Measurements from ENCODE around the gene SATB1.
A peak's percentile ranks its signal among the peaks of the same experiment; 100 is the strongest.

The SATB1 gene

GRCh38 chr3:18431266-18431665 is 6.1 kb upstream of the SATB1 start:
- no peak for DNase-seq (ENCODE audit: low spot score)

DNA sequence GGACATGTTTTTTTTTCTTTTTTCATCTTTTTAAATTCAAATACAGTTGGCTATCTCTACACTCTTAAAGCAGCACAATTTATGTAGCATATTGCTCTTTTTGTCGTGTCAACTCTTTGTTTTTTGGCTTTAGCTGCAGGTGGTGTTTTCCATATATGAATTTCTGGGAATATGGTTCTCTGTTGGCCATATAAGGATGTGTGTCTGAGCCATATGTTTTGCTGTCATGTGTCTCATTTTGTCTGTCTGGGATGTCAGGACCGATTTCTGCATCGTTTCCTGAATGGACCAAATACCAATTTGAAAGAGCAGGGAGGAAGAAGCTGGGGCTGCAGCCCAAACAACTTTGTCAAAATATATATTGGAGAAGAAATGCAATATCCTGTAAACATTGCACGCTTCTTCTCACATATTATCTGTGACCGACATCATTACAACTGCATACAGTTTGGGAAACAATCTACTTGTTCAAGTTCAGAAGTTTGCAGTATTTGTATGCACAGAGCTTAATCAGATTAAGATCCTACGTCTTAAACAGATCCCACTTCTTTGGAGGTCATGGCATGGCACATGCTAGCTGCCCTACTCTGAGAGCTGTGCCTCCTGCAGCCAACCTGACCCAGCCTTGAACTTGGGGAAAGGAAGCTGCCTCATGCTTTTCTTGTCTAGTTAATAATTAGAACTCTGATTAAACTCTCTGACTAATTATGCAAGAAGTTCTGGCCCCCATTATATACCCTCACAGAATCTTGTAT is 4.0 kb upstream of the SATB1 start:
- DNase-seq (ENCODE audit: low spot score) = peak; percentile 13

GRCh38 chr3:18428036-18428435 is 2.9 kb upstream of the SATB1 start:
- DNase-seq (ENCODE audit: low spot score) = no peak

- DNase-seq (ENCODE audit: low spot score) = no peak
These were observed 1.6 kb upstream of the SATB1 start for GRCh38 chr3:18426597-18427193.

DNA sequence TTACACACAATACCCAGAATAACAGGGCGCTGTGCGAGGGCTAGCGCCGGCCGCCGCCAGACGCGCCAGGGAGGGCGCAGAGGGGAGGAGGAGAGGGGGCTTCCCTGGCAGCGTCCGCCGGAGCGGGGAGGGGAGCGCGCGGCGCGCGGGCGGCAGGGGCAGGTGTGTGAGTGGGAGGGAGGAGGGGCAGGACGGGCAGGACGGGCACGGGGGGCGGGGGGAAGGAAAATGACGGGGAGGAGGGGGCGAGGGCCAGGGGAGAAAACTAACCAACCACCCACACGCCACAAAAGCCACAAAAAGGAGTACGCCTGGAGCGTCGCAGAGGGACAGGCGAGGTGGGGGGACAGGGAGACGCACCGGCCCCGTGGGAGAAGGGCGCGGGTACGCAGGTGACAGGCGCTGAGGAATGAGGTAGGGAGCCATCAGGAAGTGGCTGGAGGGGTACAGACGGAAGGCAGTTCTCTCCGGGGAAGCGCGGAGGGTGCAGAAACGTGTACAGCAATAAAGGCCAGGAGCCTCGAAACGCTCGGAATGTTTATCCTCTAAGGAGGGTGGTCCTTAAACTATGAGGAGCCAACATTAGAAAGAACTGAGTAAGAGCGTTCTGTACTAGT is 610 bp upstream of the SATB1 start:
- peak; percentile 31 for DNase-seq (ENCODE audit: low spot score)

DNA sequence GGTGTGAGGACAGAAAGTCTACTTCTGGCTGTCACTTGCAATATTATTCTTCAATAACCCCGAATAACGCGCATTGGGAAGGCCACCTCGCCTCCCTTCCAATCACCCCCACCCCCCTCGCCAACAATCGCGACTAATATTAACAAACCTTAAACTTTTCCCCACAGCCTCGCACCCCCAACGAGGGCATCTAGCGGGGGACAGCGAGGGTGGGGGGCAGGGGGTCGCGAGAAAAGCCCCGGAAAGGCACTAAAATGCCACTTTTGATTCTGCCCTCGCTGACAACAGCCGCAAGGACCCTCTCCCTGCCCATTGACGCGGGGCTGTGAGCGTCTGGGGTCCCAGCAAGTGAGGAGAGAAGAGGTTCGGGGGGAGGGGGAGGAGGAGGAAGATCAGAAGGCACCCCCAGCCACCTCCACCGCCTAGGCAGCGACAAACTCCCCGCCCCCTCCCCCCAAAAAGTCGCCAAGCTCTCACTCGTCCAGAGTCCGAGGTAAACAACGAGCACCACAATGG is 868 bp downstream of the SATB1 start:
- no peak for DNase-seq (ENCODE audit: low spot score)

- peak; percentile 53 for DNase-seq (ENCODE audit: low spot score)
These were observed 1.5 kb downstream of the SATB1 start for GRCh38 chr3:18423401-18424212.

- peak; percentile 3 for DNase-seq (ENCODE audit: low spot score)
These were observed 2.2 kb downstream of the SATB1 start for GRCh38 chr3:18422972-18423371.

- DNase-seq (ENCODE audit: low spot score) = no peak
These were observed 4.6 kb downstream of the SATB1 start for GRCh38 chr3:18420555-18420954.

DNA sequence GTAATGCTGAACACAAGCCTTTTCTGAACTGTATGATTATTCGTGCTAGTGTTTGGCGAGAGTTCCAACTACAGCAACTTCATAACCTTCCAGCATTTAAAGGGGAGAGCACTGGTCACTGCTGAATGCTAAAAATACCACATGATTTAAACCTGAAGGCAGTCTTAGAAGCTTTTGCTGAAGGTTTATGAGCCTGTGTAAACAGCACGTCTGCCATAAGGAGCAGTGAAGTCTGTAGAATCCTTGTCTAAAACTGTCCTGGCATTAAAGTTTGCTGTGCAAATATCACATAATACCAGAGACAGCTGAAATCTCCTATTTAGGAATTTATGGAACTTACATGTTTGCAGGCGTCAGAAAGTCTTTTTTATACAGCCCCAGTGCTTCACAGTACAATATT is 5.9 kb downstream of the SATB1 start:
- no peak for DNase-seq (ENCODE audit: low spot score)

DNA sequence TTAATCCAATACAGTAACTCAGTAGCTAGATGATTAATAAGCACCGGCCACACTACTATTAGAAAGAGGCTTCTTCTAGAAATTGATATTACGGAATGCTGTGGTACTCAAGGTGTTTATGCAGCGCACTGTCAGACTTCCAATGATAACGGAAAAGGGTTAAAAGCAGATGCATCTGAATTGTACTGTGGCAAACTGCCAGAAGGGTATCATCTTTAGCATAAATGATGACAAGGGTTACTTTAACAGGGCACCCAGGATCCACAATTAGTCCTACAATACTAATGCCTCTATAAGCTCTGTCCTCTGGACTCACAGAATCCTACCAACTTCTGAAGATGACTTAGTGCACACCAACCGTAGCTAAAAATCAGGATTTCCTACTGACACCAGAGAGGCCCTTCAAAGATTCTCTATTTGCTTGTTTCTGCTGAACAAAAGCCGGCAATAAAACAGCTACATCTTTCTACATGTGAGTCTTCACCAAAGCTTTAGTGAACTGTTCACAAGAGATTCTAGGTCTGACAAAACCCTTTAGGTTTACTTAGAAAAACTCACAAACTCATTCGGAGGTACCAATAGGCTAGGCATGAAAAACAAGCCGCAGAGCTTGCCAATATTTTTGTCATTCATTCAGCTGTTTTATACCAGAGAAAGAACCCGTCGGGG is 7.1 kb downstream of the SATB1 start:
- DNase-seq (ENCODE audit: low spot score) = no peak

DNA sequence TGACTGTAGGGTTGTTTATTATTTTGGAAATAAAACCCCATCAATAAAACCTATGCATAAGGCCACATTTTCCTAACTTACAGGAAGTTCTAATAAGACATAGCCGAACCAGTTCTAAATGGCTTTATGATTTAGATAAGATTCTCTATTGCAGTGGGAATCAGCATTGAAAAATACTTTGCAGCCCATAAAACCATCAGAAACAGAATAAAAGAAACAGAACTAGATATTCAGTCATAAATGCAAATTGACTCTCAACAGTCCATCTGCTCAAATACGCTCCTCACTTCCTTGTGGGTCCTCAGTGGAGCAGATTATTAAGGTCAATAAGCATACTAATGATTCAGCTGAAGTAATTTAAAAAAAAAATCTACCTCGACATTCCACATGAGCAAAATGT is 8.8 kb downstream of the SATB1 start:
- no peak for DNase-seq (ENCODE audit: low spot score)

GRCh38 chr3:18415839-18416238 is 9.3 kb downstream of the SATB1 start:
- DNase-seq (ENCODE audit: low spot score) = no peak

DNA sequence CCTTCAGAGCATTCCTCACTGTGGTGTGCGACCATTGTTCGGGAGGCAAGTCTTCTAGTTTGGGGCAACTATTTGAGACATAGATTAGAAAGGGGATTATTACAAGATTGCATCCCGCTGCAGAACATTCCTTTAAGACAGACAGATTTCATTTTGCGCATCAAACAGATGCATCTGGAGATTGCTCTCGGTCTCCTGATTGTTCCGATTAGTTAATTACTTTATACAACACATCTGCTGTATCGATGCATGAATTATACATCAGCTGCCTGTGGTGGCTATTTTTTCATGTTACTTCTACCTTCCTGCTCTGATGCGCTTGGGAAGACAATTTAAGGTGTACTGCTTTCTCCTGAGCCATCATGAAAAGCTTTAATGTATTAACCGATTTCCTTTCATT is 10.0 kb downstream of the SATB1 start:
- DNase-seq (ENCODE audit: low spot score) = no peak

DNA sequence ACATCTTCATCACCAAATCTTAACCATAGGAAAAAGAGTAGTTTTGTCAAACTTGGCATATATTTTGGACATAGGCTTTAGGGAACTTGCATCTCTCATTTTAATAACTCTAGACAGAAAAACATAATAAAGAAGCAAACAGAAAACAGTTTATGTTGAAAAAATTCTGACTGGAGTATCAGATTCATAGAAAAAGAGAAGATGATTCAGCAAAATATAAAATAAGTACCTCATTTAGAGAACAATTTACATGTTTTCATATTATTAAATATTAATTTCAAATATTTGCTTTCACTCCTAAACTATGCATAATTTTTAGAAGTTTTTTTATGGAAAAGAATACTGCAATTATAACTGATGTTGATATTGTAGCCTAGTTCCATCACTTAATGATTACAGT is 12.5 kb downstream of the SATB1 start:
- DNase-seq (ENCODE audit: low spot score) = no peak

DNA sequence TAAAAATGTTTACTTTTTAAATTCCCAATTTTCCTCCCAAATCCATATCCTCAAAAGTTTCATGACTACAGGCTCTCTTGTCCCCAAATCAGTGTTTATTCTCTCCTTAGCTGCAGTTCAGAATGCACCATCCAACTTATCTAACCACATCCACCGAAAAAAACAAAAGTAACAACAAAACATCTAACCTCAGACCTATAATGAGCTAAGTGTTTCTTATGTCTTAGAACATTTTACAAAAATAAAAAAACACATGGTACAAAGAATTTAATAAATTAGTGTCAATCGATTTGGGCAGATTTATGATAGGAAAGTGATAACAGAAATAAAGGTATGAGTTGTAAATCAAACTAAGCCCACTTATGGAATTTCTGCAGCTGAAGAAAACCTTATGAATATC is 13.6 kb downstream of the SATB1 start:
- DNase-seq (ENCODE audit: low spot score) = no peak

DNA sequence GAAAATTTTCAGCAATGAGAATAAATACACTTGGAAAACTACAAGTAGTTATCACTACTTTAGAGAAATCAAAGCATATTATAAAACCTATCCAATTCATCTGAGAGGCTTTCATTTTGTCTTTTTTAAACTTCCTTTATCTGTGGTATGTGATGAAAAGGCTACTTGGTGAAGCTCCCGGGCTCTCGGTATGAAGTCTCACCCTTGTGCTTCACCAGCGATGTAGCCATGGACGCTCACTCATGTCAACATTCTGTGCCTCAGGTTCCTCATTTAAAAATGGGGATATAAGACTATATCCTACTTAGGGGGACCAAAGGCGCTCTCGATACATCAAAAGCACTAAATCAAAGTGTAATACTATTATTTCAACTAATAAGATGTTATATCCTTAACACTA is 14.9 kb downstream of the SATB1 start:
- DNase-seq (ENCODE audit: low spot score) = no peak

GRCh38 chr3:18409266-18409665 is 15.9 kb downstream of the SATB1 start:
- DNase-seq (ENCODE audit: low spot score) = no peak

DNA sequence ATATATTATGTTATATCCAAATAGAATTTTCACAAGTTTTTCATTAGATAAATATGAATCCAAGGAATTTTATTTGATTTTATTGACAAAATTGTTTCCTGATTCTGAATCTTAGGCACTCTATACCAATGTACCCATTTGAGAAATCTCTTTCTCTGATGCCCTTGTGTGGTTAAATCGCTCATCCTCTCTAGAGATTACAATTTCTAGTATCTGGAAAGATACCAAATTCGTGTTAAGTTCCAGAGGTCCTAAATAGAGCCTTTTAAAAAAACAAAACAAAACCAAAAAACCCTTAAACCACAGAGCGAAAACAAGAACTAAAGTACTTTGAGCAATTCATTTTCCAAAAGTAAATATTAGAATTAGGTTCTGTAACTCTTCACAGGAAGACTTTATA is 20.0 kb downstream of the SATB1 start:
- no peak for DNase-seq (ENCODE audit: low spot score)

DNA sequence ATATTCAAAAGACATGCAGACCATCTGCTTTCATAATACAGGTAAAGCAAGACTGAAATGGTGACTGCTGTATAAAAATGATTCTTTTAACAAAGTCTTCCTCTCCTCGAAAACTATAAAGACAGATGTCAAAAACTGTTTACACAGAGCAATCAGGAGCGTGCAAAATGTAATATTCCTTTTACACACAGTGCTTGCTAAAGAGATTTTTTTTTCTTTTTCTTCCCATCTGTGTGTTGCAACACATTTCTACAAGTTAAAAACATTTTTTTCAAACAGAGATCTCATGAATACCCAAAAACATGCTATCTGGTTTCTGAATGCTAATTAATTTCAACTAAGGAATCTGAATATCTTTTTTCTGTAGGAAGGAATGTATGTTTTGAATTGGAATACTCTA is 22.1 kb downstream of the SATB1 start:
- DNase-seq (ENCODE audit: low spot score) = no peak

GRCh38 chr3:18402239-18402799 is 22.8 kb downstream of the SATB1 start:
- no peak for DNase-seq (ENCODE audit: low spot score)

Data from kidney tubule cell (primary cell).